Measurements from ENCODE around the gene MCOLN2. TPM values are rescaled to one million over a fixed set of nuclear protein-coding genes. Genes with fewer than 3 reads are reported as not detected.
"Not testable (repeated sequence)": the region's sequence is repeated elsewhere in the genome, so short reads cannot be mapped to it uniquely, and the experiment has no call there.

Gene MCOLN2
- total and polyA plus RNA-seq, 9 donors = 0.06 to 0.46 (median 0.18) TPM

DNA sequence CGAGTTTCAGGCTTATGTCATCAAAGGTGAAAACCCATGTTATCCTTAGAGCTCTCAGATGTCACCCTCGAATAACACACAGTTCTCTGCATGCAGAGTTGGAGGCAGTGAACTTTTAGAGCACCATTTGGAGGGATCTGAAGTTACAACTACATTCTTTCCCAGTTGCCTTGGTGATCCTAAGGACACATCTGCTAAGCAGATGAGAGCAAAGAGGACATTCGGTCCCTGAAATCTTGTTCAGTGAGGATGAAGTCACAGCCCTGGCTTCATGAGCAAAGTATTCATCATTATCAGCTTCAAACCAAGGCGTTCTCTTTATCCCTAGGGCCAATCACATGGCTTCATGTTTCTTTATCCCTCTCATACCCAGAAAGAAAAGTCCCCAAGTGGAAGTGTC is 23.1 kb upstream of the MCOLN2 start:
- Histone ChIP-seq H3K4me1 (ENCODE audit: control insufficient read depth, insufficient read depth, low read length) (no peaks in the 10 kb centered on the region), H3K36me3 (ENCODE audit: control insufficient read depth, insufficient read depth, low read length) (no peaks in the 10 kb centered on the region), H3K4me3 (ENCODE audit: low read length) (no peak overlapping the region), H3K27ac (ENCODE audit: low read length) (no peak overlapping the region), H3K9me3 (replicated peaks; ENCODE audit: control insufficient read depth, low read depth, low read length) (no peaks in the 10 kb centered on the region), H3K27me3 (ENCODE audit: control insufficient read depth, insufficient read depth, low read length) (no peaks in the 10 kb centered on the region)
- WGBS (ENCODE audit: insufficient coverage) = 25% methylated on average over 2 of the region's 4 CpGs
- DNase-seq = peak; percentile 89

DNA sequence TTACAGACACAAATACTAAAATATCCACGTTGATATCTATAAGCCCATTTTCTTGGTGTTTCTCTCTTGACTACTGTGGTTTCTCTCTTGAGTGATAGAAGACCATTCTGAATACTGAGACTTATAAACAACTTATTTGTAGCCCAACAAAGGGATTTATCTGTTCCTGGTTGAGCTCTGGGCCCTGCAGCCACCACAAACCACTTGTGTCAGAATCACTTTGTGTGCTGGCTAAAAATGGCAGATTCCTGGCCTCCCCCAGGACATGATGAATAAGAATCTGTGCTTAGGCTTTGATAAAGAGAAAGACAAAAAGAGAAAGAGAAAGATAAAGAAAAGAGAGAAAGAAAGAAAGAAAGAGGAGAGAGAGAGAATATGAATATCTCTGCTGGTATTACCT is 18.9 kb upstream of the MCOLN2 start:
- H3K27me3 ChIP-seq (ENCODE audit: control insufficient read depth, insufficient read depth, low read length) = no peaks in the 10 kb centered on the region
- no peak for DNase-seq
- WGBS (ENCODE audit: insufficient coverage) = no CpG with 5 or more reads among the region's 1 CpG
- H3K36me3 ChIP-seq (ENCODE audit: control insufficient read depth, insufficient read depth, low read length) = no peaks in the 10 kb centered on the region
- H3K9me3 ChIP-seq (replicated peaks; ENCODE audit: control insufficient read depth, low read depth, low read length) = no peaks in the 10 kb centered on the region
- no peak overlapping the region for H3K27ac ChIP-seq (ENCODE audit: low read length)
- no peaks in the 10 kb centered on the region for H3K4me1 ChIP-seq (ENCODE audit: control insufficient read depth, insufficient read depth, low read length)
- no peak overlapping the region for H3K4me3 ChIP-seq (ENCODE audit: low read length)

DNA sequence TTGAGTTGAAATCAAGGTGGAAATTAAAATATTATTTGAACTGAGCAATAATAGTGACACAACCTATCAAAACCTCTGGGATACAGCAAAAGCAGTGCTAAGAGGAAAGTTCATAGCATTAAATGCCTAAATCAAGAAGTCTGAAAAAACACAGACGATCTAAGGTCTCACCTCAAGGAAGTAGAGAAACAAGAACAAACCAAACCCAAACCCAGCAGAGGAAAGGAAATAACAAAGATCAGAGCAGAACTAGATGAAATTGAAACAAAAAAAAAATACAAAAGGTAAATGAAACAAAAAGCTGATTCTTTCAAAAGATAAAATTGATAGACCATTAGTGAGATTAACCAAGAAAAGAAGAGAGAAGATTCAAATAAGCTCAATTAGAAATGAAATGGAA is 8.7 kb upstream of the MCOLN2 start:
- not testable (repeated sequence) for H3K4me3 ChIP-seq (ENCODE audit: low read length); H3K36me3 ChIP-seq (ENCODE audit: control insufficient read depth, insufficient read depth, low read length); H3K4me1 ChIP-seq (ENCODE audit: control insufficient read depth, insufficient read depth, low read length); H3K9me3 ChIP-seq (replicated peaks; ENCODE audit: control insufficient read depth, low read depth, low read length); DNase-seq; H3K27ac ChIP-seq (ENCODE audit: low read length)
- peaks cover 12% of the 10 kb centered on the region for H3K27me3 ChIP-seq (ENCODE audit: control insufficient read depth, insufficient read depth, low read length)
- no CpG with 5 or more reads among the region's 1 CpG for WGBS (ENCODE audit: insufficient coverage)

DNA sequence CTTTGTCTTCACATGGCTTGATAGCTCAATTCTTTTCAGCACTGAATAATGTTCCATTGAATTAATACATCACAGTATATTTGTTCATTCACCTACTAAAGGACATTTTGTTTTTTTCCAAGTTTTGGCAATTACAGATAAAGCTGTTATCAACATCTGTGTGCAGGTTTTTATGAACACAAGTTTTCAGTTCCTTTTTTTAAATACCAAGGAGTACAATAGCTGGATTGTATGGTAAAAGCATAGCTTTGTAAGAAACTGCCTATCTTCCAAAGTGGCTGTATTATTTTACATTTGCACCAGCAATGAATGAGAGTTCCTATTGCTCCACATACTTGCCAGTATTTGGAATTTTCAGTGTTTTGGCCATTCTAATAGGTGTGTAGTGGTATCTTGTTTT is 4.8 kb upstream of the MCOLN2 start:
- no peak overlapping the region for H3K27ac ChIP-seq (ENCODE audit: low read length)
- no peaks in the 10 kb centered on the region for H3K9me3 ChIP-seq (replicated peaks; ENCODE audit: control insufficient read depth, low read depth, low read length)
- DNase-seq = no peak
- peaks cover 15% of the 10 kb centered on the region for H3K4me1 ChIP-seq (ENCODE audit: control insufficient read depth, insufficient read depth, low read length)
- peaks cover 42% of the 10 kb centered on the region for H3K27me3 ChIP-seq (ENCODE audit: control insufficient read depth, insufficient read depth, low read length)
- no peaks in the 10 kb centered on the region for H3K36me3 ChIP-seq (ENCODE audit: control insufficient read depth, insufficient read depth, low read length)
- H3K4me3 ChIP-seq (ENCODE audit: low read length) = no peak overlapping the region

DNA sequence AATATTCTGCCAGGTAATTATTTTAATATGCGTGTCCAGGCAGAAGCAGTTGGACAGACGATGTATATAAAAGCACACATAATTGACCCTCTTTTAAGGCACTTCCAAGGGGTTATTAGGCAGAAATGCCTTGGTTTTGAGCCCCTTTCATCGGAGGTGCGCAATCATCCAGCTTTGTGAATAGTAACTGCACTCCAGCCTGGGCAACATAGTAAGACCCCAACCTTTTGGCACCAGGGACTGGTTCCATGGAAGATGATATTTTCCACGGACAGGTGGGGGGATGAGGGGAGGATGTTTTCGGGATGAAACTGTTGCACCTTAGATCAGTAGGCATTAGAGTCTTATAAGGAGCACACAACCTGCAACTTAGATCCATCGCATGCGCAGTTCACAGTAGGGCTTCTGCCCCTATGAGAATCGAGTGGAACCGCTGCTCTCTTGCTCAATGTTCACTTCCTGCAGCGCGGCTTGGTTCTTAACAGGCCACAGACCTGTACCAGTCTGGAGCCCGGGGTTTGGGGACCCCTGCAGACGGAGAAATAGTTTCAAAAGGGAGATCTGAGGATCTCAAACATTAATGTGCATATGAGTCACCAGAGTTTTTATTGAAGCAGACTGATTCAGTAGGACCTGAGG is 1.8 kb upstream of the MCOLN2 start:
- Histone ChIP-seq H3K4me3 (ENCODE audit: low read length) (no peak overlapping the region), H3K9me3 (replicated peaks; ENCODE audit: control insufficient read depth, low read depth, low read length) (no peaks in the 10 kb centered on the region), H3K4me1 (ENCODE audit: control insufficient read depth, insufficient read depth, low read length) (peaks cover 19% of the 10 kb centered on the region), H3K27ac (ENCODE audit: low read length) (no peak overlapping the region), H3K36me3 (ENCODE audit: control insufficient read depth, insufficient read depth, low read length) (no peaks in the 10 kb centered on the region), H3K27me3 (ENCODE audit: control insufficient read depth, insufficient read depth, low read length) (peaks cover 51% of the 10 kb centered on the region)
- no peak for DNase-seq
- 28% methylated on average over 12 of the region's 14 CpGs for WGBS (ENCODE audit: insufficient coverage)

DNA sequence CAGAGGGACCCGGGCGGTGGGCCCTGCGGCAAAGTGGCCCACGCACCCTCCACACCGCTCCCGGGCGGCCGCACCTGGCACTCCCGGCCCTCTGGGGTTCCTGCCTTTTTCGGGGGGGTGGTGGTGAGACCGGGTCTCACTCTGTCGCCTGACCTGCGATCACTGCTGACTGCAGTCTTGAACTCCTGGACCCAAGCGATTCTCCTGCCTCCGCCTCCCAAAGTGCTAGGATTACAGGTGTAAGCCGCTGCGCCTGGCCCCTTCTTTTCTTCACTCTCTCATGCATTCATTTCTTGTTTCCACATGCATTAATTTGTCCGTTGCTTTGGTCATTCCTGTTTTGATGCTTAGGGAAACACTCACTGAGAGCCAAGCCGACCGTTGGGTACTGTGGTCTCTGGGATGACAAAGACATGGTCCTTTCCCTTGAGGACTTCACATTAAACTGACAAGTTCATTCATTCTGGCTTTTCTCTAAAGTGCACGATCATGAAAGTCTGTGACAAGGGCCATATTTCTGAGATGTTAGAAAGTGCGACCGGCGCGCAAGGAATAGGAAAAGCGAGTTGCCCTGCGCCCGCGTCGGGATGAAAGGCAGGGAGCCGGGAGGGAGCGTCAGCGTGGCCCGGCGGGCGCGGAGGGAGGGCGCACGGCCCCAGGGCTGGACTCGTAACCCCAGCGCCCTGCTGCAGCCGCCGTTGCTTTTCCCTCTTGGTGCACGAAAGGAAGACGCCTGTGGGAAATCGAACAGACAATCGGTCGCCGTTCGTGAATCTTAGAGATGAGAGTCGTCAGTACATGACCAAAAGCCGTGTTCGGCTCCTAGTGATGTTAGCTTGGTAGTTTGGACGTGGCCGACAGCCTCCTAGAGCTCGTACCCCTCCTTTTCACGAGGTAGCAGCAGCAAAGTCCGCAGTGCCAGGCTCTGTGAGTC is 1.0 kb upstream of the MCOLN2 start:
- Histone ChIP-seq H3K27me3 (ENCODE audit: control insufficient read depth, insufficient read depth, low read length) (peaks cover 47% of the 10 kb centered on the region), H3K9me3 (replicated peaks; ENCODE audit: control insufficient read depth, low read depth, low read length) (no peaks in the 10 kb centered on the region), H3K4me1 (ENCODE audit: control insufficient read depth, insufficient read depth, low read length) (peaks cover 19% of the 10 kb centered on the region), H3K27ac (ENCODE audit: low read length) (no peak overlapping the region), H3K4me3 (ENCODE audit: low read length) (peak overlapping the region; percentile 37), H3K36me3 (ENCODE audit: control insufficient read depth, insufficient read depth, low read length) (no peaks in the 10 kb centered on the region)
- WGBS (ENCODE audit: insufficient coverage) = 1% methylated on average over 42 of the region's 58 CpGs
- no peak for DNase-seq

DNA sequence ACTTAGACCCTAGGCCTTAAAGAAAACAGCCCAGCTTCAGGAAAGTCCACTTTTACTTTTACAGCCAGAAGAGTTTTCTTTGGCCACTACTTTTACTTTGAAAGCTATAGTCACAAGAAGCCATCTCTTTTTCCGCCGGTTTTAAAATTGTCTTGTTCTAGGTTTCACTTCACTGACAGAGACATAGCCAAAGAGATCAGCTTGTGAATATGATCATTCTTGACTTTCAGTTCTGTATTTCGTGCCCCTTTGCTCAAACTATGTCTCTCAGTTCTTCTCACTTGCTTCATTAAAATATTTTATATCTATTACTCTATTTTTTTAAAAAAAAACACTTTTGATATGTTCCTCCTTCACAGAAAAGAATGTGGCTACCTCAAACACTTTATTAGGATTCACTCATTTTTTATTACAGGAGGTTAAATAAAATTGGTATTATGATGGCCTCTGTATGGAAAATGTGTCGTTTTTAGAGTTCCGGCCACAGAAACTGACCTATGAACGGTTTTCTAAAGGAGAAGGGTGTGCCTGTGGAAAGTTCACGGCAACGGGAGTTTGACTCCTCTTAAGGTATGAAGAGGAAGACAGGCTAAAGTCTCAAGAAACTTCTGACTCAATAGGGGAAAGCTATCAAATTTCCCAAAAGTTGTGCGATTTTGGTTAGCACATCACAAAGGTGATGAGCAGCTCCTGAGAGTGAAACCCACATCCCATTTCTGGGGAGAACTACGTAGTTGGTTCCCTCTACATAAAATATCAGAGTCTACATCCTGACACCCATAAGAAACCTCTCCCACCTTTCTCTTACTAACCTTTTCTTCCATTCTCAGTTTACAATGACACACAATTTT is 1.2 kb downstream of the MCOLN2 start:
- Histone ChIP-seq H3K36me3 (ENCODE audit: control insufficient read depth, insufficient read depth, low read length) (no peaks in the 10 kb centered on the region), H3K4me3 (ENCODE audit: low read length) (no peak overlapping the region), H3K27me3 (ENCODE audit: control insufficient read depth, insufficient read depth, low read length) (peaks cover 38% of the 10 kb centered on the region), H3K4me1 (ENCODE audit: control insufficient read depth, insufficient read depth, low read length) (peaks cover 19% of the 10 kb centered on the region), H3K9me3 (replicated peaks; ENCODE audit: control insufficient read depth, low read depth, low read length) (no peaks in the 10 kb centered on the region), H3K27ac (ENCODE audit: low read length) (no peak overlapping the region)
- WGBS (ENCODE audit: insufficient coverage) = 87% methylated on average over 6 of the region's 10 CpGs
- peak; percentile 28 for DNase-seq

DNA sequence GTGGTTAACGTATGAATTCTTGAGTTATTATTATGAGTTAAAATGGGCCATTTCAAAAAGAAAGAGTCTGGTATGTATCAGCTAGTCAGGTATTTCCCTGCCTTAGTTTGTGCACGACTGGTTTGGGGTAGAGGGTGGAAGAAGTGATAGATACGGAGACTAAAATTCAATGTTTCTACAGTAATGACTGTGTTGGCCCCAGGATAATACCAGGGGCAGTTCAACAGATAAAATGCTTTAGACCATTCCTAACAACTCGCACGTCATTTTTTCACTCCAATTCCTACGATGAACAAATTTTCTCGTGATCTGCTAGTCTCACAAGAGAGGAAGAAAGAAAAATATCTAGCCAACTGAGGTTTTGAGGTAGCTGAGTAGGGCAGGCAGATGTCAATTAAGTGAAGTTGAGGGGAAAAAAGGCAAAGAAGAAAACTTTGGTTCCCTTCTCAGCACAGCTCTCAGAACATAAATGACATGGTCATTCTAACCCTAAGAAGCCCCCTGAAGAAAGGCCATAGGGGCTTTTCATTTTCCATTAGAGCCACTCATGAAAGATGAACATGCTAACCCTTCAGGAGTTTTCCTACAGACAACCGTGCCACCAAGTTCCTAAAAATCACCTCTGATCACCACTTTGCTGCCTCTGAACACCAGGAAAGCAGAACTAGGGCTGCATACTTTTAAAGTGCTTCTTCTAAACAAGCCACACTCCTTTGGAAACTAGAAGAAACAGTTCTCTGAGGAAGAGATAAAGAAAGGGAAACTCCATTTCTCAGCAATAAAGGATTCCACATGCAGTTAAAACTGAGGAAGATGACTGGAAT is 5.6 kb downstream of the MCOLN2 start:
- no peaks in the 10 kb centered on the region for H3K36me3 ChIP-seq (ENCODE audit: control insufficient read depth, insufficient read depth, low read length)
- no peaks in the 10 kb centered on the region for H3K9me3 ChIP-seq (replicated peaks; ENCODE audit: control insufficient read depth, low read depth, low read length)
- no peak for DNase-seq
- 78% methylated on average over 1 of the region's 8 CpGs for WGBS (ENCODE audit: insufficient coverage)
- no peak overlapping the region for H3K4me3 ChIP-seq (ENCODE audit: low read length)
- H3K27ac ChIP-seq (ENCODE audit: low read length) = no peak overlapping the region
- H3K27me3 ChIP-seq (ENCODE audit: control insufficient read depth, insufficient read depth, low read length) = peaks cover 5% of the 10 kb centered on the region
- H3K4me1 ChIP-seq (ENCODE audit: control insufficient read depth, insufficient read depth, low read length) = peaks cover under 1% of the 10 kb centered on the region

DNA sequence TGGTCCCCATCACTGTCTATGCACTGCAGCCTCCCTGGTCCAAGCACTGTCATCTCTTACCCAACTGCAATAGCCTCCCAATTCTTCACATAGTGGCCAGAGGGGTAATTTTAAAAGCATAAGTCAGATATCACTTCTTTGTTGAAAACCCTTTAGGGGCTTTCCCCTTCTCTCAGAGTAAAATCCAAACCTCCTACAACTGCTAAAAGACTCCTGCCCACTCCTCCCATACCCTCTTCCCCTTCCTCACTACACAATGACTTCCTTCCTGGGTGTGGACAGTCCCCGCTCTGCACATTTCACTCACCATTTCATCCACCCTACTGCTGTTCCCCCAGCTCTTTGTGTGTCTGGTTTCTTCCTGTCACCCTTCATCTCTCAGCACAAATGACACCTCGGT is 8.3 kb downstream of the MCOLN2 start:
- WGBS (ENCODE audit: insufficient coverage) = 63% methylated on average over 2 of the region's 2 CpGs
- Histone ChIP-seq H3K36me3 (ENCODE audit: control insufficient read depth, insufficient read depth, low read length) (no peaks in the 10 kb centered on the region), H3K4me1 (ENCODE audit: control insufficient read depth, insufficient read depth, low read length) (no peaks in the 10 kb centered on the region), H3K4me3 (ENCODE audit: low read length) (no peak overlapping the region), H3K27ac (ENCODE audit: low read length) (no peak overlapping the region), H3K27me3 (ENCODE audit: control insufficient read depth, insufficient read depth, low read length) (no peaks in the 10 kb centered on the region), H3K9me3 (replicated peaks; ENCODE audit: control insufficient read depth, low read depth, low read length) (no peaks in the 10 kb centered on the region)
- no peak for DNase-seq
